ENCODE results near the gene CRIP3.

DNA sequence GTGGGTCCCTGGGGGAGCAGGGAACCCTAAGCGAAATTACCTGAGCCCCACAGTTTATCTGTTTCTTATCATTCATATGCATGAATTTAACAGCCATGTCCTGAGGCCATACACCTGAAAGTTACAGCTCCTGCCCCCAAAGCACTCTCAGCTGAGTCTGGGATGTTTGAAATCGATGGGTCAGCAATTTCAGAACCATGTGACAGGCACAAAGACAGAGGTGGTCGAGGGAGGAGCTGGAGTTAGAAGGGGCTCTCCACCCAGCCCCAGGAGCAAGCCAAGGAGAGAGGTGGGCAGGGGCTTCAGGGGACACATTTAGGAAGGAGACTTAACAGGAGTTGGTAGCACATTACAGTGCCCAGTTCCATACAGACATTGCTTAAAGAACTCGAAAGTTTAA lies 50.4 kb downstream of the CRIP3 start:
- TF ChIP-seq POLR2A (IDR thresholded peaks at IDR 0.05): no peak
- TF ChIP-seq, protein P1, sequence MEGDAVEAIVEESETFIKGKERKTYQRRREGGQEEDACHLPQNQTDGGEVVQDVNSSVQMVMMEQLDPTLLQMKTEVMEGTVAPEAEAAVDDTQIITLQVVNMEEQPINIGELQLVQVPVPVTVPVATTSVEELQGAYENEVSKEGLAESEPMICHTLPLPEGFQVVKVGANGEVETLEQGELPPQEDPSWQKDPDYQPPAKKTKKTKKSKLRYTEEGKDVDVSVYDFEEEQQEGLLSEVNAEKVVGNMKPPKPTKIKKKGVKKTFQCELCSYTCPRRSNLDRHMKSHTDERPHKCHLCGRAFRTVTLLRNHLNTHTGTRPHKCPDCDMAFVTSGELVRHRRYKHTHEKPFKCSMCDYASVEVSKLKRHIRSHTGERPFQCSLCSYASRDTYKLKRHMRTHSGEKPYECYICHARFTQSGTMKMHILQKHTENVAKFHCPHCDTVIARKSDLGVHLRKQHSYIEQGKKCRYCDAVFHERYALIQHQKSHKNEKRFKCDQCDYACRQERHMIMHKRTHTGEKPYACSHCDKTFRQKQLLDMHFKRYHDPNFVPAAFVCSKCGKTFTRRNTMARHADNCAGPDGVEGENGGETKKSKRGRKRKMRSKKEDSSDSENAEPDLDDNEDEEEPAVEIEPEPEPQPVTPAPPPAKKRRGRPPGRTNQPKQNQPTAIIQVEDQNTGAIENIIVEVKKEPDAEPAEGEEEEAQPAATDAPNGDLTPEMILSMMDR (IDR thresholded peaks at IDR 0.05): no peak

Data from uterus (tissue), 2 donors.